Endothelial cell of umbilical vein (primary cell): ENCODE results near the gene SLC25A44.

ENCODE experiments used
- CTCF ChIP-seq, 2 donors: IDR thresholded peaks; 1 replicate in 1 of 2; 2 replicates in 1 of 2; pipeline ENCODE4 v1.5.1; 2011; ENCODE audit warnings: low read length in 2 of 2, mild to moderate bottlenecking in 2 of 2, moderate library complexity in 2 of 2, control low read depth in 1 of 2, inconsistent platforms in 1 of 2, low read depth in 1 of 2; ENCODE audit not compliant: insufficient read depth in 1 of 2; ENCODE audit errors: extremely low read depth in 1 of 2
- EZH2 ChIP-seq: IDR thresholded peaks from 2 replicates; pipeline ENCODE4 v1.6.1; 2012; ENCODE audit warnings: borderline replicate concordance, low read depth, mild to moderate bottlenecking, moderate library complexity, low read length, inconsistent platforms; ENCODE audit not compliant: severe bottlenecking
- FOS ChIP-seq: IDR thresholded peaks from 2 replicates; pipeline ENCODE4 v1.6.1; 2011; ENCODE audit warnings: mild to moderate bottlenecking, low read length, moderate library complexity, borderline replicate concordance; ENCODE audit not compliant: insufficient read depth
- MAX ChIP-seq: IDR thresholded peaks from 2 replicates; pipeline ENCODE4 v1.6.1; 2011; ENCODE audit not compliant: insufficient read depth, insufficient read length
- POLR2A ChIP-seq: IDR thresholded peaks from 2 replicates; pipeline ENCODE4 v1.6.1; 2012; ENCODE audit warnings: low read depth, mild to moderate bottlenecking, control low read depth, low read length

- TF ChIP-seq CTCF (IDR thresholded peaks at IDR 0.05; ENCODE audit: extremely low read depth in 1 of 2, insufficient read depth in 1 of 2, low read depth in 1 of 2, low read length in 2 of 2) (no peak), POLR2A (no peak), EZH2 (no peak), MAX (no peak), FOS (no peak)
Observed at GRCh38 chr1:156150333-156151011, 43.4 kb upstream of the SLC25A44 start.
